ENCODE measurements around the gene PTGER1.

PTGER1 gene

GRCh38 chr19:14446336-14447036 is 28.7 kb downstream of the PTGER1 start:
- H3K4me3 ChIP-seq (replicated peaks; ENCODE audit: low read depth, low read length), result no peak overlapping the region
- no peak for DNase-seq (ENCODE audit: extremely low read depth, low read depth)
- no peak for TF ChIP-seq CTCF (IDR thresholded peaks at IDR 0.05; ENCODE audit: low read depth, low read length, missing control alignments)

- no peak overlapping the region for H3K4me3 ChIP-seq (replicated peaks; ENCODE audit: low read depth, low read length)
- no peak for TF ChIP-seq CTCF (IDR thresholded peaks at IDR 0.05; ENCODE audit: low read depth, low read length, missing control alignments)
Measured at GRCh38 chr19:14443632-14444216, 31.4 kb downstream of the PTGER1 start.

GRCh38 chr19:14442891-14443631 is 32.1 kb downstream of the PTGER1 start:
- no peak overlapping the region for H3K4me3 ChIP-seq (replicated peaks; ENCODE audit: low read depth, low read length)
- no peak for DNase-seq (ENCODE audit: extremely low read depth, low read depth)
- no peak for TF ChIP-seq CTCF (IDR thresholded peaks at IDR 0.05; ENCODE audit: low read depth, low read length, missing control alignments)

More at GRCh38 chr19:14443632-14444216, 31.4 kb downstream of the PTGER1 start:
- no peak for DNase-seq (ENCODE audit: extremely low read depth, low read depth)

GRCh38 chr19:14441041-14441938 is 33.9 kb downstream of the PTGER1 start:
- H3K4me3 ChIP-seq (replicated peaks; ENCODE audit: low read depth, low read length), result no peak overlapping the region
- no peak for DNase-seq (ENCODE audit: extremely low read depth, low read depth)
- no peak for TF ChIP-seq CTCF (IDR thresholded peaks at IDR 0.05; ENCODE audit: low read depth, low read length, missing control alignments)

- DNase-seq (ENCODE audit: extremely low read depth, low read depth), result no peak
- TF ChIP-seq CTCF (IDR thresholded peaks at IDR 0.05; ENCODE audit: low read depth, low read length, missing control alignments), result no peak
- no peak overlapping the region for H3K4me3 ChIP-seq (replicated peaks; ENCODE audit: low read depth, low read length)
Measured at GRCh38 chr19:14440049-14440448, 35.1 kb downstream of the PTGER1 start.

GRCh38 chr19:14439014-14439413 is 36.1 kb downstream of the PTGER1 start:
- TF ChIP-seq CTCF (IDR thresholded peaks at IDR 0.05; ENCODE audit: low read depth, low read length, missing control alignments), result no peak
- H3K4me3 ChIP-seq (replicated peaks; ENCODE audit: low read depth, low read length), result no peak overlapping the region
- DNase-seq (ENCODE audit: extremely low read depth, low read depth), result no peak
